Neural cell (in vitro differentiated cells): ENCODE data around the gene UBASH3A. TPM values are rescaled to one million over a fixed set of nuclear protein-coding genes. Genes with fewer than 3 reads are reported as not detected.
A peak's percentile ranks its signal among the peaks of the same experiment; 100 is the strongest.

Source experiments
- H2AFZ ChIP-seq: fragments of 200-600, 300-800 bp; sonication (generic), shearing (Covaris generic); 2 replicates; pipeline ENCODE4 v1.6.0; 2014; ENCODE audit warnings: low read depth, mild to moderate bottlenecking, antibody characterized with exemption, low read length, moderate library complexity
- H3F3A ChIP-seq: fragments of 200-600 bp; shearing (Covaris generic); 2 replicates; pipeline ENCODE4 v1.6.1; 2016; ENCODE audit warnings: mild to moderate bottlenecking, moderate library complexity, mixed read lengths, antibody characterized with exemption, low read length; ENCODE audit not compliant: insufficient read depth, poor library complexity, severe bottlenecking
- H3K27ac ChIP-seq: fragments of 200-600, 300-800 bp; sonication (generic), shearing (Covaris generic); 2 replicates; pipeline ENCODE4 v1.5.1; 2014; ENCODE audit warnings: mild to moderate bottlenecking, low read length, moderate library complexity
- H3K27me3 ChIP-seq: fragments of 300-800, 200-600 bp; sonication (generic), shearing (Covaris generic); 2 replicates; pipeline ENCODE4 v1.6.0; 2014; ENCODE audit warnings: mild to moderate bottlenecking, low read depth, low read length, moderate library complexity; ENCODE audit not compliant: insufficient read depth
- H3K36me3 ChIP-seq: fragments of 300-800, 200-600 bp; sonication (generic), shearing (Covaris generic); 2 replicates; pipeline ENCODE4 v1.5.1; 2014; ENCODE audit warnings: mild to moderate bottlenecking, antibody characterized with exemption, low read length, moderate library complexity; ENCODE audit not compliant: insufficient read depth
- H3K4me2 ChIP-seq: fragments of 300-800, 200-600 bp; sonication (generic), shearing (Covaris generic); 2 replicates; pipeline ENCODE4 v1.6.0; 2014; ENCODE audit warnings: mild to moderate bottlenecking, low read length
- H3K4me3 ChIP-seq: fragments of 300-800, 200-600 bp; sonication (generic), shearing (Covaris generic); 2 replicates; pipeline ENCODE4 v1.5.1; 2014; ENCODE audit warnings: mild to moderate bottlenecking, low read length, moderate library complexity
- H3K79me2 ChIP-seq: fragments of 200-600 bp; shearing (Covaris generic); replicated peaks from 2 replicates; pipeline ENCODE4 v1.6.0; 2014; ENCODE audit warnings: mild to moderate bottlenecking, low read length, moderate library complexity; ENCODE audit not compliant: insufficient read depth
- H3K9ac ChIP-seq: fragments of 300-800, 200-600 bp; sonication (generic), shearing (Covaris generic); 2 replicates; pipeline ENCODE4 v1.6.1; 2016; ENCODE audit warnings: mild to moderate bottlenecking, low read length, mixed read lengths
- H3K9me2 ChIP-seq: fragments of 200-600 bp; shearing (Covaris generic); 2 replicates; pipeline ENCODE4 v1.6.1; 2016; ENCODE audit warnings: mild to moderate bottlenecking, low read length, mixed read lengths; ENCODE audit not compliant: insufficient read depth
- H3K9me3 ChIP-seq: fragments of 200-600, 300-800 bp; sonication (generic), shearing (Covaris generic); 2 replicates; pipeline ENCODE4 v1.6.1; 2016; ENCODE audit warnings: mild to moderate bottlenecking, mixed run types, low read length, moderate library complexity, mixed read lengths
- H4K20me1 ChIP-seq: fragments of 200-600 bp; shearing (Covaris generic); 2 replicates; pipeline ENCODE4 v1.6.1; 2016; ENCODE audit warnings: mild to moderate bottlenecking, mixed run types; ENCODE audit not compliant: insufficient read depth
- CTCF ChIP-seq: fragments of 450-650 bp; IDR thresholded peaks from 2 replicates; pipeline ENCODE4 v1.5.1; 2014; ENCODE audit warnings: antibody characterized with exemption, mild to moderate bottlenecking, moderate library complexity; ENCODE audit not compliant: poor library complexity, severe bottlenecking
- POLR2AphosphoS5 ChIP-seq: IDR thresholded peaks from 2 replicates; pipeline ENCODE4 v1.6.1; 2012
- RAD21 ChIP-seq: fragments of 450-650 bp; conservative IDR thresholded peaks from 2 replicates; pipeline ENCODE4 v1.6.1; 2014; ENCODE audit warnings: antibody characterized with exemption, mild to moderate bottlenecking, moderate library complexity
- REST ChIP-seq: IDR thresholded peaks from 2 replicates; pipeline ENCODE4 v1.6.1; 2012; ENCODE audit warnings: borderline replicate concordance
- SMC3 ChIP-seq: fragments of 450-650 bp; conservative IDR thresholded peaks from 2 replicates; pipeline ENCODE4 v1.6.1; 2014; ENCODE audit warnings: antibody characterized with exemption, mild to moderate bottlenecking, moderate library complexity; ENCODE audit not compliant: poor library complexity
- polyA plus RNA-seq: library from polyadenylated mRNA; depleted of rRNA; stranded (reverse); fragments of >200 nt; gene quantifications from 2 replicates; pipeline ENCODE4 v1.2.3, GENCODE V29; 2014

Gene UBASH3A
- polyA plus RNA-seq, 1 donor from 2014 or later = not detected

DNA sequence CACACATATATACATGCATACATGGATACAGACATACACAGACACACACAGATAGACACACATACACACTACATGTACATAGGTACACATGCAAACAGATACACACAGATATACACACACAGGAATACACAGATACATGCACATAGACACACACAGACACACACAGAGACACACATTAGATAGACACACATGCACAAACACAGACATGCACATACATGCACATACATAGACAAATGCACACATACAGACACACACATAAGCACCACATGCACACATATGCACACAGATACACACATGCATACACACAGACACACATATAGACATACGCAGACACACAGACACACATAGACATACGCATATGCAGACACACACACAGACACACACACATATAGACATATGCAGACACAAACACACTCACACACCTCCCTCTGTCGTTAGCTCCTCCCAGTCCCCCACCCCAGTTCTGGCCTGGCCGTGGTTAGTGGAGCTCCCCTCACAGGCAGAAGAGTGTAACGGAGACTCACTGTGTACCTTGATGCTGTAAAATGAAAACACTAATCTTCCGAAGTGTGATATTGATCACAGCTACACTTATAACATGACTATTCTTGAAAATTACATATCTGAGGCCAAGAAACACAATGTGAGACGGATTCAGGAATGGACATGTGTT is 7.6 kb downstream of the UBASH3A start:
- no peak overlapping the region for H2AFZ ChIP-seq
- no peaks in the 10 kb centered on the region for H4K20me1 ChIP-seq
- no peak overlapping the region for H3K4me2 ChIP-seq
- no peaks in the 10 kb centered on the region for H3K9me3 ChIP-seq
- no peaks in the 10 kb centered on the region for H3K36me3 ChIP-seq
- H3K79me2 ChIP-seq = no peaks in the 10 kb centered on the region
- H3K27me3 ChIP-seq = no peaks in the 10 kb centered on the region
- H3K27ac ChIP-seq = no peak overlapping the region
- H3K9me2 ChIP-seq = no peaks in the 10 kb centered on the region
- no peak overlapping the region for H3K4me3 ChIP-seq
- H3K9ac ChIP-seq = no peak overlapping the region
- peak; percentile 17 for TF ChIP-seq SMC3
- peak; percentile 52 for TF ChIP-seq CTCF
- TF ChIP-seq POLR2AphosphoS5 = no peak
- no peaks in the 10 kb centered on the region for H3F3A ChIP-seq

DNA sequence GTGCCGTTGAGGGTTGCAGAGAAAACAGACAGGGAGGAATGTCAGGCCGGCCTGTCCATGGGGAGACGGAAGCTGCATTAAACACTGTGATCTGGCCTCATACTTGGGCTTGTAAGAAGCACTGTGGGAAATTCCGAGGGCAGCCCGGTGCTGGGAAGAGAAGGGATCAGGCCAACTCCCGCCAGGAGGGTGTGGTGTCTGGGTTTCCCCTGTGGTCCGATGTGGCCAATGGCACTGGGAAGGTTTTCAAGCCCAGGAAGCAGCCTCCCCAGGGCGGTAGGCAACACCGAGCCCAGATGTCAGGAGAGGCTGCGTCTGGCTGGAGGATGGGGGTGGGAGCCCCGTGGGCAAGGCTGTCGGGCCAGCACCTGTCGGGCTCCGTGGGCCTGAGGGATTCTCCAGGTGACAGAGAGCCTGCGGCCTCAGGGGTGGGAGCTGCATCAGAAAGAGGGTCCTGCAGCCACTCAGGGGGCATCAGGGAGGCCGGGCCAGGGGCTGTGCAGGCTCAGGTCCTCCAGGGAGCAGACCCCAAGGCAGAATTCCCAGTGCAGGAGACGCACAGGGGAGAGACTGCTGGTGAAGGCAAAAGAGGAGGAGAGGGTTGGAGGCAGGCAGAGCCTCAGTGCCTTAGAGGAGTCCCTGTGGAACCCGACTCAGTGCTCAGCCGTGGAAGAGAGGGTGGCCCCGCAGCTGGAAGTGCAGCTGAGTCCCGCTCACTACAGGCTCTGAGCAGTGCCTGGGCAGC is 8.4 kb downstream of the UBASH3A start:
- no peaks in the 10 kb centered on the region for H3K36me3 ChIP-seq
- no peaks in the 10 kb centered on the region for H4K20me1 ChIP-seq
- H3K27me3 ChIP-seq = no peaks in the 10 kb centered on the region
- H3K9me3 ChIP-seq = no peaks in the 10 kb centered on the region
- no peak overlapping the region for H3K4me2 ChIP-seq
- no peaks in the 10 kb centered on the region for H3K79me2 ChIP-seq
- H3K27ac ChIP-seq = no peak overlapping the region
- no peaks in the 10 kb centered on the region for H3F3A ChIP-seq
- no peaks in the 10 kb centered on the region for H3K9me2 ChIP-seq
- no peak overlapping the region for H2AFZ ChIP-seq
- H3K9ac ChIP-seq = no peak overlapping the region
- no peak overlapping the region for H3K4me3 ChIP-seq
- TF ChIP-seq REST = no peak
- TF ChIP-seq POLR2AphosphoS5 = no peak
- peak; percentile 6 for TF ChIP-seq CTCF
- TF ChIP-seq RAD21 = no peak
